ENCODE data around the gene CD151.

Gene CD151

DNA sequence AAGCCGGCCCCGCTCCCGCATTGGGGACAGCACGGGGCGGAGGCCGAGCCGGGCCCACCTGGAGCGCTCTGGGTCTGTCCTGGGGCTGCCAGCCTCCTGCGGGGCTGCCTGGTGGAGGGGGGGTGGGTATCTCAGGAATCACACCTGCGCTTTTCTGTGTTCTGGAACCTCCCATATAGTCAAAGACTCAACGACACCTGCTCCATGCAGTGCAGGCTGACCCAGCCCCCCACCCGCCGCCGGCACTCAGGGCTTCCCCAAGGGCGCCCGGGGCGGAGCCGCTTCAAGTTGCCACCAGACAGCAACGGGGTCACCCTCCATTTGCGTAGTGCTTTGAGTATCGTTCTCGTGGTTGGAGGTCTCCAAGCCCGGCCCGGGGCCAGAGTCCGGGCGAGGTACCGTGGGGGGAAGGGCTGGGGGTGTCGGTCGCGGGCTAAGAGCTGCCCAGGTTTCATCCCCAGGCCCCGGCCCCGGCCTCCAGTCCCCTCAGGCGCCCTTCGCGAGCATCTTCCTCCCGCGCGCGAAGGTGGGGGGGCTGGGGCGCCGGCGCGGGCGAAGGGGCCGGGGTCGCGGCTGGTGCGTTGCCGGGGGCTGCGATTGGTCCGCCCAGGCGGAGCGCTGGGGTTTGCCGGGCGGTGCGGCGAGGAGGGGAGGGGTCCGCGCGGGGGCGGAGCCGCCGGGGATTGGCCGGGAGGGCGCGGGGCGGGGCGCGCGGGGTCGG lies 16.5 kb downstream of the CD151 start:
- H3K27ac ChIP-seq = peak overlapping the region; percentile 68
- TF ChIP-seq, protein P1, sequence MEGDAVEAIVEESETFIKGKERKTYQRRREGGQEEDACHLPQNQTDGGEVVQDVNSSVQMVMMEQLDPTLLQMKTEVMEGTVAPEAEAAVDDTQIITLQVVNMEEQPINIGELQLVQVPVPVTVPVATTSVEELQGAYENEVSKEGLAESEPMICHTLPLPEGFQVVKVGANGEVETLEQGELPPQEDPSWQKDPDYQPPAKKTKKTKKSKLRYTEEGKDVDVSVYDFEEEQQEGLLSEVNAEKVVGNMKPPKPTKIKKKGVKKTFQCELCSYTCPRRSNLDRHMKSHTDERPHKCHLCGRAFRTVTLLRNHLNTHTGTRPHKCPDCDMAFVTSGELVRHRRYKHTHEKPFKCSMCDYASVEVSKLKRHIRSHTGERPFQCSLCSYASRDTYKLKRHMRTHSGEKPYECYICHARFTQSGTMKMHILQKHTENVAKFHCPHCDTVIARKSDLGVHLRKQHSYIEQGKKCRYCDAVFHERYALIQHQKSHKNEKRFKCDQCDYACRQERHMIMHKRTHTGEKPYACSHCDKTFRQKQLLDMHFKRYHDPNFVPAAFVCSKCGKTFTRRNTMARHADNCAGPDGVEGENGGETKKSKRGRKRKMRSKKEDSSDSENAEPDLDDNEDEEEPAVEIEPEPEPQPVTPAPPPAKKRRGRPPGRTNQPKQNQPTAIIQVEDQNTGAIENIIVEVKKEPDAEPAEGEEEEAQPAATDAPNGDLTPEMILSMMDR (conservative IDR thresholded peaks at IDR 0.05) = no peak

GRCh38 chr11:849951-850774 lies 17.4 kb downstream of the CD151 start:
- peak overlapping the region; percentile 68 for H3K27ac ChIP-seq

GRCh38 chr11:850775-851763 lies 18.3 kb downstream of the CD151 start:
- TF ChIP-seq, protein P1 (conservative IDR thresholded peaks at IDR 0.05) = 0 out of 2 replicates have a peak, but pooled peaks have one; percentile 7

More at GRCh38 chr11:849951-850774, 17.4 kb downstream of the CD151 start:
- TF ChIP-seq, protein P1 (conservative IDR thresholded peaks at IDR 0.05) = no peak

DNA sequence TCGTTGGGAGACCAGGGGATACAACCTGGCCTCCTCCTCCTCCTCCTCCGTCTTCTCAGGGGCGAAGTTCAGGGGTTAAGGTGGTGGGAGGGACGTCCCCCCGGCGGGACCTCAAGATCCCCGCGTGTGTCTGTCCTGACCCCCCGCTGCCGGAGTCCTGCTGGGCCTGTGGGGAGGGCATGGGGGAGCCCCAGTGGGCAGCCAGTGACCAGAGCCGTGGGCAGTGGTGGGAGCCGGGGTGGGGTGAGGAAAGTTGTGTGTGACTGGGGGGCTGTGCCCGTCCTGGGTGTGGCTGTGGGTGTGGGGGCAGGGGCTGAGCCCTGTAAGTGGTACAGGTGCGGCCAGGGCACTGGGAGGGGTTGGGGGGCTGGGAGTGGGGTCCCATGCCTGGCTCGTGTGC lies 20.0 kb downstream of the CD151 start:
- no peak overlapping the region for H3K27ac ChIP-seq
- TF ChIP-seq, protein P1 (conservative IDR thresholded peaks at IDR 0.05) = no peak

More at GRCh38 chr11:850775-851763, 18.3 kb downstream of the CD151 start:
- H3K27ac ChIP-seq = peak overlapping the region; percentile 68; the same call in 1 of the 2 replicates

DNA sequence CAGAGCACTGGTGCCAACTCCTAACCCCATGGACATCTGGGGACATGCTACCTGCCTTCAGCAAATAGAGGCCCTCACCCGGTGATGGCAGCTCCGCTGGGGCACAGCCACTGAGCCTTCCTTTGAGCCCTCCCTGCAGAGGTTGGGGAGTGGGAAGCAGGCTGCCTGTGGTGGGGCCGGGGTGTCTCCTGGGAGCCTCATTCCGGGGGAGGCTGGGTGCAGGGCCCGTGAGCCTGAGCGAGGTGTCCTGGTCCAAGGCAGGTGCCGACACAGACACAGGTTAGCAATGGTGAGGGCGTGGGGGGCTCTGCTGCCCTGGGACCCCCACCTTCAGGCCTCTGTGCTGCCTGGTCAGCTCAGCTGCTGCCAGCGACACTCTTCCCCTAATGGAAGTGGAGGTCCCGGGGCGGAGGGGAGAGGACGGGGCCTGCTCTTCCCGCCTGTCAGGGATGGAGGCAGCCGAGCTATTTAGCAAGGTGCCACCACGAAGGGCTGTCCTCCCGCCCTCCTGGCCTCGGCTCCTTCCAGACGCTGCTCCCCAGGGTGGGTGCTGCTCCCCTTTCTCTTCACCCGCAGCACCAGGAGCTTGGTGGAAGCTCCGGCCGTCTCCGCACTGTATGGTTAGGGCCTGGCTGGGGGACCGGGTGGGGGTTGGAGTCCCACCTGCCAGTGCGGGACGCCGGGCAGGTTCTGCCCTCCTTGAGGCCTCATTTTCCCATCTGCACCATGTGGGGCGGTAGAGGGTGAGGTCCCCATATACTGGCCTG lies 21.1 kb downstream of the CD151 start:
- TF ChIP-seq, protein P1 (conservative IDR thresholded peaks at IDR 0.05) = no peak
- no peak overlapping the region for H3K27ac ChIP-seq

DNA sequence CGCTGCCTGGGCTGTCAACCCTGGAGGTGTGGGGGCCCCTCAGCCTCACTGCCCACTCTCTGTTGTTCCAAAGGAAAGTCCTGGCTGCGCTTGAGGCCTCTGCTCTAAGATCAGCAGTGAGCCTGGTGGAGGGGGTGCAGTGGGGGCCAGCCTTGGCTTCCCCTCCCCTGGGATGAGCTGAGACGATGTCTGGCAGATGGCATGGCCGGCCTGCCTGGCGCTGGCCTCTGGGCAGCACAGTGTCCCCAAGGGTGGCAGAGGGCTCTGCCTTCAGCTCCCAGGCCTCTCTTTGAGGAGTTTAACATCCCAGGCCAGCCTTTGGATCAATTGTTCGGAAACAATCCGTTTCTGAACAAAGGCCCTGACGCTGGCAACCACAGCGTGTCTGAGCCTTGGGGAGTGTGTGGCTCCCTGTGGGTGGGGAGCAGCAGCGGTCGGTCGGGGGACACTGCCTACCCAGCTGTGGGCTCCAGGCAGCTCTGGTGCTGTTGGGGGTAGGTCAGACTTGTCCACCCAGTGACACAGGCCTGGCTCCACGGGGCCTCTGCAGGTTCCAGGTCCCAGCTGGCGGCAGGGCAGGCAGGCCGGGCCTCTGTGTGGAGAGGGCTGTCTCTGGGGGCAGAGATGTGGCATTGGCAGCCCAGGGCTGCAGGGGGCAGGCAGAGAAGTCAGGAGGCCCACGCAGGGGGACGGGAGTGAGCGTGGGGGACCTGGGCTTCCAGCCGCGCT lies 22.0 kb downstream of the CD151 start:
- TF ChIP-seq, protein P1 (conservative IDR thresholded peaks at IDR 0.05) = no peak
- no peak overlapping the region for H3K27ac ChIP-seq

All from VCaP (cell line).